Neutrophil (primary cell): ENCODE measurements around the gene MERTK.
"Not testable (repeated sequence)": the region's sequence is repeated elsewhere in the genome, so short reads cannot be mapped to it uniquely, and the experiment has no call there.

Source experiments
- H3K27ac ChIP-seq: fragments of 200-600 bp; sonication (generic); 2 replicates; pipeline ENCODE4 v1.5.1; 2016; ENCODE audit warnings: mild to moderate bottlenecking, moderate library complexity
- H3K27me3 ChIP-seq: fragments of 200-600 bp; sonication (generic); 2 replicates; pipeline ENCODE4 v1.6.0; 2016; ENCODE audit warnings: mild to moderate bottlenecking
- H3K36me3 ChIP-seq: fragments of 200-600 bp; sonication (generic); 2 replicates; pipeline ENCODE4 v1.5.1; 2017
- H3K4me1 ChIP-seq, 2 experiments: fragments of 200-600 bp in 1 of 2; sonication (generic) in 1 of 2; 1 replicate in 1 of 2; 2 replicates in 1 of 2; pipeline versions ENCODE4 v1.5.1 to v1.6.1; 2013 to 2016; ENCODE audit warnings: low read depth in 1 of 2, low read length in 1 of 2, mild to moderate bottlenecking in 1 of 2, moderate library complexity in 1 of 2; ENCODE audit not compliant: control insufficient read depth in 1 of 2, insufficient read depth in 1 of 2
- H3K4me3 ChIP-seq, 2 experiments: fragments of 200-600 bp in 1 of 2; sonication (generic) in 1 of 2; 1 replicate in 1 of 2; 2 replicates in 1 of 2; pipeline ENCODE4 v1.5.1; 2013 to 2016; ENCODE audit warnings: low read depth in 1 of 2, low read length in 1 of 2, mild to moderate bottlenecking in 1 of 2, moderate library complexity in 1 of 2
- H3K9me3 ChIP-seq: fragments of 200-600 bp; sonication (generic); 2 replicates; pipeline ENCODE4 v1.5.1; 2016
- CTCF ChIP-seq: fragments of 200-600 bp; sonication (generic); IDR thresholded peaks from 2 replicates; pipeline ENCODE4 v1.5.1; 2016; ENCODE audit warnings: antibody characterized with exemption

Gene MERTK

DNA sequence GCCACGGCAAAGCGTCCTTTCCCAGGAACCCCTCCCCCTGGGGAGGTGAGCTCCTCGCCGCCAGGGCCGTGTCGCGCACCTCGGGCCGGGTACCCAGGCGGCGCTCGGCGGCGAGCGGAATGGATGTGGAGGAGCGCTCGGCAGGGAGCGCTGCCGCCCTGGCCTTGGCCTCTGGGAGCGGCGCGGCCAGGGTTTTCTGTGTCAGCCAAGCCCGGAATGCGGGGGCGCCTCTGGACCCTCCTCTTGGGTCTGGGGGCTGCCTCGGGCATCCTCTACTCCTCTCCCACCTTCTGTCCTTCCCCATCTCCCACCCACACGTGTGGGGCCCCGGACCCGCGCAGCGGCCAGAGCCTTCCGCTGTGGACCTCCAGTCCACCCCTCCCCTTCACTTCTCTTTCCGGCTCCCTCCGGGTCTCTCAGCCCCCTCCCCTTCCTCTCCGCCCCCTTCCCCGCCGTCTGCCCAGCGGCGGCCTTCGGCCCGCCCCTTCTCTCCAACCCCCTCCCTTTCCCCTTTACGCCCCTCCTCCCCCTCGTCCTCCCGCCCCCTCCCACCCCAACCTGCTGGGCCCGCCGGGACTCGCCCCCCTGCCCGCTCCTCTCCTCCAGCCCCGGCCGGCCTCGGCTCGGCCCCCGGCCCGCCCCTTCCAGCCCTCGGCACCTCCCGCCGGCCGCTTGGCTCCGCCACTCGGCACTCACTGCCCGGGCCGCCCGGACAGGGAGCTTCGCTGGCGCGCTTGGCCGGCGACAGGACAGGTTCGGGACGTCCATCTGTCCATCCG is at the start of gene MERTK:
TSS of gene MERTK (plus strand) at position 684 of the 779 bp plus-strand sequence. CDS start 129 bp downstream, outside the sequence.
- Histone ChIP-seq H3K9me3 (no peaks in the 10 kb centered on the region), H3K27ac (peak within 1 kb of the TSS; percentile 37), H3K4me1 (peaks cover 16 to 23% of the 10 kb centered on the region in 2 experiments), H3K4me3 (peak within 1 kb of the TSS; percentile 61 to 76), H3K27me3 (peaks cover 44% of the 10 kb centered on the region), H3K36me3 (no peaks in the 10 kb centered on the region)
- no peak for TF ChIP-seq CTCF

DNA sequence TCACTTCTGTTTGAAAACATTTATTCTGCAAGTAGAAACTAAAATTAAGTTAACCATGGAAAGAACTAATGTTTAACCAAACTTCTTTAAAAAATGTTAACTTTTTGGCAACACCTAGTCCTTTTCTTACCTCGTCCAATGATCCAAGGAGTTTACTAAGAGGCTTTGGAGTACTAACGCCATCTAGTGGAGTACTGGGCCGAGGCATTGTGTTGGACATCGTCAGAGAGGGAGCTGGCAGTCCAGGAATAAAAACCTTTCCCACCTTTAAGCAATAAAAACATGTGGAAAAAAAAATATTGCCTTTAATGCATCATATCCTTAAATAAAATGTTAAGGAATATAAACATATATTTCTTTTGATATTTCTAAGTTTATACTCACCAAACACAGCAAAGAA is 47.8 kb upstream of the MERTK start:
- not testable (repeated sequence) for H3K27ac ChIP-seq, H3K27me3 ChIP-seq, H3K9me3 ChIP-seq, H3K36me3 ChIP-seq, H3K4me3 ChIP-seq, H3K4me1 ChIP-seq

DNA sequence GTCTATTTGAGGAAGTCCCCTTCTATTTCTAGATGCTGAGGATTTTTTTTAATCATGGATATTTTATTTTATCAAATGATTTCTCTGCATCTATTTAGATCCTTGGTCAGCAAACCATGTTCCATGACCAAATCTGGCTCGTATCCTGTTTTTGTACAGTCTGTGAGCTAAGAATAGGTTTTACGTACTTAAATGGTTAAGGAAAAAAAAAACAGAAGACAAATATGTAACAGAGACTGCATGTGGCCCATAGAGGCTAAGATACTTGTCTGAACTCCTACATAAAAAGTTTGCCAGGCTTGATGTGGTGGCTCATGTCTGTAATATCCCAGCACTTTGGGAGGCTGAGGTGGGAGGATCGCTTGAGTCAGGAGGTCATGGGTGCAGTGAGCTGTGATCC is 45.9 kb upstream of the MERTK start:
- not testable (repeated sequence) for H3K9me3 ChIP-seq, H3K27ac ChIP-seq, H3K36me3 ChIP-seq, H3K4me3 ChIP-seq, H3K27me3 ChIP-seq, H3K4me1 ChIP-seq

- not testable (repeated sequence) for H3K4me1 ChIP-seq, H3K27me3 ChIP-seq, H3K27ac ChIP-seq, H3K36me3 ChIP-seq, H3K9me3 ChIP-seq, H3K4me3 ChIP-seq
Measured at GRCh38 chr2:111860005-111860404, 38.4 kb upstream of the MERTK start.

DNA sequence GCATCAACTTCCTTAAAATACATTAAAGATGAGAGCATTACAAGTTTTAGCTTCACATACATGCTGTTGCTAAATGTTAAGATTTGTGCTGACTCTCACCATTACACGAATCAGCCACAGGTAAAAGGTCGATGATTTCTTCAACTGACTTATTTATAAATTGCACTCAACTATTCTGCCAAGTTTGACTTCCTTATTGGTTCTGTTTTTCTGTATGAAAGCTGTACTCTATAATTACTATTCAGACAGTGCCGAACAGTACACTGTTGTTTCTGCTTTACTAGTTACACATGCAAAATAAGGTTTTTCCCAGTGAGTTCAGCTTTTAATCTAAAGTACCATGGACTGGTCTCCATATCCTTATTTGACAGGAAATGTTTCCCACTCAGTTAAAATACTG is 33.3 kb upstream of the MERTK start:
- not testable (repeated sequence) for H3K4me1 ChIP-seq

DNA sequence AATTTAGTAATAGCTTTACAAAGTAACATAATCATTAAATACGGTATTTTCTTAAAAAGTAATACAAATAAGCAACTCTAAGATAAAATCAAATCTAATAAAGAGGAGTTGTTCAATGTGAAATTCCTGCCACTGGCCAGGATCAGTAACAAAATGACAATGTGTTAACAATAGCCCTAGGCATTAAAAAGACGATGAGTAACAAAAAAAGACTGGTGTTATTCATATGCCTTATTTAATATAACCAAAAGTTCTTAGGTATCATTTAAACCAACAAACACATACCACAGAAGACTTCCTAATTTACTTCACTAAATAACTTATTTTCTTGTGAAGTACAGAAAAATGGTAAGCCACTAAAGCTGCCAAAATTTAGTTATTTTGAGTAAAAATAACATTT is 25.6 kb upstream of the MERTK start:
- H3K9me3 ChIP-seq, H3K4me1 ChIP-seq, H3K27ac ChIP-seq, H3K4me3 ChIP-seq, H3K27me3 ChIP-seq, H3K36me3 ChIP-seq: not testable (repeated sequence)

More for the DNA sequence above, 33.3 kb upstream of the MERTK start:
- not testable (repeated sequence) for H3K9me3 ChIP-seq, H3K27me3 ChIP-seq, H3K27ac ChIP-seq, H3K4me3 ChIP-seq, H3K36me3 ChIP-seq

- TF ChIP-seq CTCF = no peak
- Histone ChIP-seq H3K9me3 (no peaks in the 10 kb centered on the region), H3K27me3 (no peaks in the 10 kb centered on the region), H3K4me1 (peaks cover 10% of the 10 kb centered on the region in 2 experiments), H3K4me3 (peak within 1 kb of the TSS; percentile 58 to 83), H3K36me3 (peaks cover 3% of the 10 kb centered on the region), H3K27ac (peak within 1 kb of the TSS; percentile 59)
Measured at GRCh38 chr2:111883661-111884591, 14.5 kb upstream of the MERTK start, which contains the start of gene ANAPC1. Gene ANAPC1 (minus strand): TSS chr2:111884193. CDS start chr2:111880825, 3,368 bp downstream.

GRCh38 chr2:111884592-111884964 is 13.8 kb upstream of the MERTK start:
- no peaks in the 10 kb centered on the region for H3K9me3 ChIP-seq
- no peak overlapping the region for H3K27ac ChIP-seq
- H3K36me3 ChIP-seq = peaks cover 3% of the 10 kb centered on the region
- no peak for TF ChIP-seq CTCF
- H3K4me1 ChIP-seq = peaks cover 10% of the 10 kb centered on the region in 2 experiments
- peak overlapping the region; percentile 58 to 83 for H3K4me3 ChIP-seq
- H3K27me3 ChIP-seq = no peaks in the 10 kb centered on the region
